ENCODE data around the gene CACNA1C.

DNA sequence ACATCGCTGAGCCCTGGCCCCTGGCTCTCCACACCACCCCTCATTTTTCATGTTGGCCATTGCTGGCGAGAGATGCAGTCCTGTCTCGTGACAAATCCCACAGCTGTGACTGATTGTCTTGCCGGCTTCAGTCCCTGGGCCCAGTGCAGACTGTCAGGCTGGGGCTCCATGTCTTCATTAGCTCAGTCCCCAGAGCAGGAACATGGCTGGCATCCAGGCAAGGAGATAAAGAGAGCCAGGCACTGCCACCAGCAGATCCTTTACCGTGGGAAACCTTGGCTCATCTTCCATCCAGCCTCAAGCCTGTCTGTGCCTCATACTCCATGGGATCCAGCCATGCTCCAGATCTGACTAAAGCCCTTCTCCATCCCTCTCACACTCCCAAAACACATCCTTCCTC lies 457.3 kb downstream of the CACNA1C start:
- TF ChIP-seq, protein P1, sequence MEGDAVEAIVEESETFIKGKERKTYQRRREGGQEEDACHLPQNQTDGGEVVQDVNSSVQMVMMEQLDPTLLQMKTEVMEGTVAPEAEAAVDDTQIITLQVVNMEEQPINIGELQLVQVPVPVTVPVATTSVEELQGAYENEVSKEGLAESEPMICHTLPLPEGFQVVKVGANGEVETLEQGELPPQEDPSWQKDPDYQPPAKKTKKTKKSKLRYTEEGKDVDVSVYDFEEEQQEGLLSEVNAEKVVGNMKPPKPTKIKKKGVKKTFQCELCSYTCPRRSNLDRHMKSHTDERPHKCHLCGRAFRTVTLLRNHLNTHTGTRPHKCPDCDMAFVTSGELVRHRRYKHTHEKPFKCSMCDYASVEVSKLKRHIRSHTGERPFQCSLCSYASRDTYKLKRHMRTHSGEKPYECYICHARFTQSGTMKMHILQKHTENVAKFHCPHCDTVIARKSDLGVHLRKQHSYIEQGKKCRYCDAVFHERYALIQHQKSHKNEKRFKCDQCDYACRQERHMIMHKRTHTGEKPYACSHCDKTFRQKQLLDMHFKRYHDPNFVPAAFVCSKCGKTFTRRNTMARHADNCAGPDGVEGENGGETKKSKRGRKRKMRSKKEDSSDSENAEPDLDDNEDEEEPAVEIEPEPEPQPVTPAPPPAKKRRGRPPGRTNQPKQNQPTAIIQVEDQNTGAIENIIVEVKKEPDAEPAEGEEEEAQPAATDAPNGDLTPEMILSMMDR (IDR thresholded peaks at IDR 0.05): no peak
- no peak for TF ChIP-seq POLR2AphosphoS5 (IDR thresholded peaks at IDR 0.05)

Measured in suprapubic skin (tissue), 3 donors.